HG03457 (cell line): ENCODE measurements around the gene KIF12.
"Not testable (repeated sequence)": the region's sequence is repeated elsewhere in the genome, so short reads cannot be mapped to it uniquely, and the experiment has no call there.

Source experiments
- ATAC-seq: cut with Tn5 transposase; IDR thresholded peaks from one replicate; pipeline ENCODE4 v1.9.1; 2021; ENCODE audit warnings: moderate number of reproducible peaks; ENCODE audit not compliant: unreplicated experiment

KIF12 gene

GRCh38 chr9:114085387-114085789 lies 13.7 kb downstream of the KIF12 start:
- ATAC-seq = no peak

DNA sequence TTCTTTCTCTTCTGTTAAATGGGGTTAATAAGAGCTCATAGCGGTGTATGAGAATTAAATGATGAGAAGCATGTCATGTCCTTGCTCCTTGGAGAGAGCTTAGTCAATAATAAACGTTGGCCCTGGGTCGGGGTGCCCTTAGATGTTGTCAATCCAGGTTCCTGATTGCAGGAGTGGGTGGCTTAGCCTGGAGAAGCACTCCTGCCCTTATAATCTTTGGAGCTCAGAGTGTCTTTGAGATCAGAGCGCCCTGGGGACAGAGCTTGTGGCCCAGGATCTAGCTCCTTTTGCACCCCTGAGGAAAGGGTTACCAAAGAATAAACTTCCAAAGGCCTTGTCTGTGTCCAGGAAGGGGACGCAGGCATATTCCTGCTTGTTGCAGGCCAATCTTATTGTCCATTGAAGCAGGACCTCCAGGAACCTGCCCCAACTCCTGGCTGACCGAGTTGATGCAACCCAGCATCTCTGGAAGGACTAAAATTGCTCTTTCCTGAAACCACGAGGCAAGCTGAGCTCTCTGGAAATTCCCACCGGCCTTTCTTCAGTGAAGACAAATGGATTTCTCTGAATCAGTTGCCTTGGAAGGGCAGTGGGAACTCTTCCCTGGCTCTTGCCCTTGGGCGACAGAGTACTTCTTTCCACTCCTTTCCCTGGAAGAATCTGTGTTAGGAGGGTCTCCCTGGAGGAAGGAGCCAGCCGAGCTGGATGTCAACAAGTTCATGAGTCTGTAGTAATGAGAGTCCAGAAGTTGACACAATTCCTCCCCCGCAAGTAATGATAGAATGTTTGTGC lies 14.6 kb downstream of the KIF12 start:
- no peak for ATAC-seq

DNA sequence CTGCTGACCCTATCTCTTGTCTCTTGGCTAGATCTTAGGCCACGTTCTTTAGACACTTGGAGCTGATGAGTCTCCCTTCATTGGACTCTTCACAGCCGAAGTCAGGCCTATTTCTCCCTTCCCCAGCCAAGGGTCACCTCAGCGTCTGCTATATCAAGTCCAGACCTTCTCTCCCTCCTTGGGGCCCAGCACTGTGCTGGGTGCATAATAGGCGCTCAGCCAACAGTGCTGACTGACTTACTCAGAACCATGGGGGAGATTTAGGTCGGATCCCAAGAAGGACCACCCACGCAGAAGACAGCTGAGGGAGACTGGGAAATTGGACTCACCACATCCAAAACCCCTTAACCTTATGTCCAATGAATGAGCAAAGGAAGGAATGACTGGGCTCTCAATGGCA lies 15.4 kb downstream of the KIF12 start:
- no peak for ATAC-seq

- ATAC-seq = not testable (repeated sequence)
Observed at GRCh38 chr9:114082763-114083412, 16.2 kb downstream of the KIF12 start.

GRCh38 chr9:114082017-114082762 lies 16.9 kb downstream of the KIF12 start:
- ATAC-seq = no peak

GRCh38 chr9:114081441-114082016 lies 17.6 kb downstream of the KIF12 start:
- no peak for ATAC-seq

DNA sequence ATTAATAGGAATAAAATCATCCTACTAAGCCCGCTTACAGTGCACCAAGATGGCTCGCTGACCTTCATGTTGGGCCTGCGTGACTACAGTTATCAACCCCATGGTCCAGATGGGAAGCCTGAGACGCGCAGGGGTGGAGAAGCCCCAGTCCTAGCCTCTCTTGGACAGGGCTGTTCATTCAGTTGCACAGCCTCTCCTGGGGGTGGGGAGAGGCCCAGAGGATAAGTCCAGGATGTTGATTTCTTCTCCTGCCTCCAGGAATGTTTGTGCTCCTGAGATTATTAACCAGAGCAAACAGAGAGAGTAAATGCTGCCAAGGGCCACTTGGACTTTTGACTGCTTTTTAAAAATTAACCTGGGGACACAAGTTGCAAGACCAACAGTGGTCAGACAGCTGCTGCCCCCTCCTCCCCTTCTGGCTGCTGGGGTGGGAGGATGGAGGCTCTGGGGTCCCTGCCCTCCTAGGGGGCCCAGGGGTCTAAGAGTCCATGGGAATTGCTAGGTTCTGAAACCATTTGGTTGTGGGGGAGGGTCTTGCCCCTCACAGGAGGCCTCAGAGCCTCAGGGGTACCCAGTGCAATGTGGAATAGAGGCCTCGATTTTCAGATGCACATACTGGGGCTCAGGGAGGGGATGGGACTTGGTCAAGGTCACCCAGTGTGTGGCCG lies 18.2 kb downstream of the KIF12 start:
- no peak for ATAC-seq

GRCh38 chr9:114080195-114080772 lies 18.8 kb downstream of the KIF12 start:
- no peak for ATAC-seq

DNA sequence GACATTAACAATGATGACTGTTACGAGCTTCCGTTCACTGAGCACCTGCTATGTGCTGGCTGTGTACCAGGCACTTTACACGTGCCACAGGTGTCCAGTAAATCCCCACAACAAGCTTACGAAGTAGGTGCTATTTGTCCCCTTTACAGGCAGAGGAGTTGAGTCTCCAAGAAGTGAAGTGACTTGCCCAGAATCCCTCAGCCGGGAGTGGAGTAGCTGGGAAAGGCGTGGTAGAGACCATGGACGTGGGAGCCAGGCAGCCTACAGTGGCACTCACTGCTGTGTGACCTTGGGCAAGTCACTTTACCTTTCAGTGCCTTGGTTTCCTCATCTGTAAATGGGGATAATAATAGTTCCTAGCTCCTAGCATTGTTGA lies 20.3 kb downstream of the KIF12 start:
- no peak for ATAC-seq

- ATAC-seq = no peak
Observed at GRCh38 chr9:114078021-114078780, 20.9 kb downstream of the KIF12 start, which contains the start of gene AMBP. Gene AMBP, minus strand, starts transcription at chr9:114078300. Its CDS starts 91 bp downstream, at chr9:114078209.

DNA sequence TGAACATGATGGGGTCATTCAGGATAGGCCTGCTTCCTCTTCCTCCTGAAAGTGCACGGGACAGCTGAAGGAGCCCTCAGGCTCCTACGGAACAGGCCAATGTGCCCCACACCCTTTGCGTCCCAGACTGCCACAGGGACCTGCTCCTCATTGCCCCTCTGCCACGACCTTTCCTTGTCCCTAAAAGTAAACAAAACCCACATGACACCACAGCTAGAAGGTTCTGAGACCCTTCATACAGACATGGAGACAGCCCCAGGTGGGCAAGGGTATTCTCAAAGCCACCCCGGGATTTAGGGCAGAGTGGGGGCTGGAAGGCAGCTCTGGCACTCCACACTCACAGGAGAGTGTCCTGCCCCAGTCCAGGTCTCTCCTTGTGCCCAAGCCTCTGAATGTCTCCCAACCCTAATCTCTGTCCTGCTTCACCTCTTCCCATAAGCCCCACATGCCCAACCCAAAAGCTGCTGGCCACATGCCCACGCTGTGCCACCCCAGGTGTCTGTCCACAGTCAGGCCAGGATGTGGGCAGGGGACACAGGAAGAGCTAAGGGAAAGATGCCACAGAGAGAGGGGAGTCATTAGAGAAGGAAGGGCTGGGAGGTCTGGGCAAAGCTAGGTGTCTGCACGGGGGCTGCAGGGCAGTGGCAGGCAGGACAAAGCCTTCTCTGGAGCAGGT lies 21.8 kb downstream of the KIF12 start:
- no peak for ATAC-seq

DNA sequence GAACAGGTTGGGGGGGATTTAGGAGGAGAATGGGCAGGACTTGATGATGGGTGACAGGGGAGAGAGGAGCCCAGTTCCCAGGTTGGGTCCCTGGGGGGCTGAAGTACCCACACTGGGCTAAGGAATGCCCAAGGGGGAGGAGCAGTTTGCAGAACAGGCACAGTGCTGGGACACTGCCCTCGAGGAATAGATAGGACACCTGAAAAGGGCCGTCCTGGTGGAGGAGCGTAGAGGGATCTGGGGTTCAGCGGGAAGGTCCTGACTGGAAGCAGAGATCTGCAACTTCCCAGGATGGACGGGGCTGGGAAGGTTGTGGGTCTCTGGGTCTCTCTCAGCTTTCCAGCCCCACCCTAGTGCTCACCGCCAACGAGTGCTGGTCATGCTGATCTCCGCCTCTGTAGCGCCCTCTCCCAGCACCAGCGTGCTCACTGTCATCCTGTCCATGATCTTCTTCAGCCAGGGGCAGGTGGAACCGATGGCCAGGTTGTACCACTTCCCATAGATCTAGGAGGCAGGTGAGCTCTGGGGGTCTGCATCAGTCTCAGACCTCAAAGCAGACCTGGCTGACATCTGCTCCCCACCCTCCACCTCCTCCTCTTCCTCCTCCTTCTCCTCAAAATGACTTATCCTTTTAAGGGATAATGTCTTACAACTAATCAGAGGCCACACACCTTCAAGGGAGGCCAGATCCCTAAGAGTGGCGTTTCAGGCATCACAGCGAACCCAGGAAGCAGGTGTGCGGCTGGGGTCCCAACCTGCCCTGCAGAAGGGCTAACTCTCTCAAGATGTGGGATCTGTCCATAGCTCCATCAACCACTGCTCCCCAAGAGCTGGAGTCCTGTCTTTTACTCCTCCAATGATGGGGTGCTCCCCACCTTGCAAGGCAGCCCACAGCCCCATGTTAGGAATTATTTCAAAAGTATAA lies 22.6 kb downstream of the KIF12 start:
- no peak for ATAC-seq

DNA sequence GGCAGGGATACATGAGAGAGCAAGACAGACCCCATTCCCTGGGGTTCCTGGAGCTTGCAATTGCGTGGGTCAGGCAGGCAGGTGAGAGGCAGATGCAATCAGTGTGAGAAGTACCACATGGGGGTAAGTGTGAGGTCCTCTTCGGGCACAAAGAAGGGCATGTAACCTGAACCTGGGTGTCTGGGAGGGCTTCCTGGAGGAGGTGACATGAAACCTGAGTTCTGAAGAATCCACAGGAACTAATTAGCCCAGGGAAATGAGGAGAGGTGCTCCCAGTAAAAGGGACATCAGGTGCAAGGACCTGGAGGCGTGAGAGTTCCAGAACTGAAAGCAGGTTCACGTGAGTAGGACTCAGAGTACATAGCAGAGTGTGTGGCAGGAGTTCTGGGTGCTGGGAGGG lies 23.5 kb downstream of the KIF12 start:
- ATAC-seq = no peak

DNA sequence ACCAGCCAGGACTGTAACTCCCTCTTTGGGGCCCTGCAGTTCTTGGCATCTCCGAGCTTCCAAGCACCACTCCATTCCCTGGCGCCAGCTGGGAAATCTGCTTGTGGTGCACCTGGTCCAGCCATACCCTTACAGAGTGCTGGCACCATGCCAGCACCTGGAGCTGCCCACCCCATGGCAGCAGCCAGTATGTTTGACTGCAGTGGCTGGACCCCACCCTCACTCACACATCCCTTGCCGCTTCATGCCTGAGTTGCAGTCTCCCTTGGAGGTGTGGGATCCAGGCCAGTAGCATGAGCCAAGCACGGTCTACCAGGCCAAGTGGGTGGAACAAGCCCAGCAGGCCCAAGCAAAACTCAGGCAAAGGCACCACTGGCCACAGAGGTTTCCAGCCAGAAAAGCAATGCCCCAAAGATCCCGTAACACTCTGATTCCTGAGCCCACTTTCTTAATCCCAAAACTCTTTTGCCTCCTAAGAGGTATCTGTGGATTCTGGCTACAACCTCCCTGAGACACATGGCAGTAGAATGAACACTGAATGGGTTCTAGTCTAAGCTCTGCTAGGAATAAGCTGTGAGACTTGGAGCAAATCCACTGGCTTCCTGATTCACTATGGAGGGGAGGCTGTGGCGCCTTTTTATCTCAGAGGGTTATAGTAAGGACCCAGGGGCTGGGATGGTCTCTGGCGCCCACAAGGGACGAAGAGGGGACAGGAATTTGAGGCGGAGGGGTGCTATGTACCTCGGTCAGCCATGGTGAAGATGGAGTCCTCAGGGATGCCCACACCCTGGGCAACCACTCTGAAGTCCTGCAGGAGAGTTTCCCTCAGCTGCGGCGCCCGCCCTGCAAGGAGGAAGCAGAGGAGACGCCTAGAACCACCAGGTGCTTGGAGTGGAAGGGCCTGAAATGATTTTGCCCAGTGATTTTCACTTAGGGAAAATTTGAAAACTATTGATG lies 26.6 kb downstream of the KIF12 start:
- no peak for ATAC-seq

- ATAC-seq = no peak
Observed at GRCh38 chr9:114071197-114071795, 27.8 kb downstream of the KIF12 start.
